Lower leg skin (tissue), 4 donors: ENCODE data around the gene CCS. TPM values are rescaled to one million over a fixed set of nuclear protein-coding genes. Genes with fewer than 3 reads are reported as not detected.
A peak's percentile ranks its signal among the peaks of the same experiment; 100 is the strongest.

ENCODE experiments used
- DNase-seq, 2 donors: peaks; one replicate each; pipeline ENCODE4 v3.0.0-alpha.2; 2019; ENCODE audit warnings: low spot score in 2 of 2
- H3K4me3 ChIP-seq: fragments of 200-600 bp; sonication (generic); 2 replicates; pipeline ENCODE4 v1.5.1; 2017; ENCODE audit warnings: mild to moderate bottlenecking, low read depth; ENCODE audit not compliant: poor library complexity, severe bottlenecking
- POLR2A ChIP-seq, 2 donors: fragments of 450-650 bp; IDR thresholded peaks; one replicate each; pipeline ENCODE4 v1.6.1; 2016 to 2017; ENCODE audit warnings: antibody characterized with exemption in 2 of 2, mild to moderate bottlenecking in 1 of 2, moderate library complexity in 1 of 2
- WGBS, 2 donors: methylation state at CpG; one replicate each; pipeline ENCODE4 v1.1.5; 2018; 5-methylcytosine and 5-hydroxymethylcytosine counted together
- intact Hi-C: fragments of 100-400 bp; cut with DNase I; formaldehyde crosslinking; loops from one replicate; pipeline ENCODE4 v1.15.0; 2023; ENCODE audit warnings: low total_unique reads
- total RNA-seq, 4 donors: library from RNA; depleted of rRNA; stranded (reverse); fragments of >200 nt; gene quantifications; one replicate each; pipeline ENCODE4 v1.1.0, GENCODE V29; 2016
- TF ChIP-seq, protein P1 (sequence below), 3 donors: fragments of 450-650 bp; IDR thresholded peaks; one replicate each; pipeline ENCODE4 v1.5.1; 2016; ENCODE audit warnings: antibody characterized with exemption in 3 of 3, mild to moderate bottlenecking in 3 of 3, moderate library complexity in 2 of 3

Gene CCS
- total RNA-seq, 4 donors from 2014 or later: 13.7 to 24.2 (median 15.2) TPM

DNA sequence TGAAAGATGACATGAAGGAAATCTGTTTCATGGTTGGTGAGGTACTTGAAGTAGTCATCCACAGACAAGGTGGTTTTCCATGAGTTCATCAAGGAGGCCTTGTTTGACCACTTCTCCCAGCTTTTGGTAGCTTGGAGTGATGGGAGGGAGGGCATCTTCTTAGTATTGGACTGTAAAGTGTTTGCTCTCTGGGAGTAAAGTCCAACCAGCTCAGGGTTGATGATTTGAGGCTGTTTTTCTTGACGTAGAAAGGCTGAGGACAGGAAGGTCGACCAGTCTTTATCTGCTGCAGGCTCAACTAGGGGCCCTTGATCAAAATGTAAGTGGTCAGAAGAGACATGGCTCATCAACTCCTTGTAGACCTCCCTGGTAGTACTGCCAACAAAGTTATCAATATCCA, 1.8 kb upstream of the CCS start:
- no peak for TF ChIP-seq POLR2A (IDR thresholded peaks at IDR 0.05)
- TF ChIP-seq, protein P1, sequence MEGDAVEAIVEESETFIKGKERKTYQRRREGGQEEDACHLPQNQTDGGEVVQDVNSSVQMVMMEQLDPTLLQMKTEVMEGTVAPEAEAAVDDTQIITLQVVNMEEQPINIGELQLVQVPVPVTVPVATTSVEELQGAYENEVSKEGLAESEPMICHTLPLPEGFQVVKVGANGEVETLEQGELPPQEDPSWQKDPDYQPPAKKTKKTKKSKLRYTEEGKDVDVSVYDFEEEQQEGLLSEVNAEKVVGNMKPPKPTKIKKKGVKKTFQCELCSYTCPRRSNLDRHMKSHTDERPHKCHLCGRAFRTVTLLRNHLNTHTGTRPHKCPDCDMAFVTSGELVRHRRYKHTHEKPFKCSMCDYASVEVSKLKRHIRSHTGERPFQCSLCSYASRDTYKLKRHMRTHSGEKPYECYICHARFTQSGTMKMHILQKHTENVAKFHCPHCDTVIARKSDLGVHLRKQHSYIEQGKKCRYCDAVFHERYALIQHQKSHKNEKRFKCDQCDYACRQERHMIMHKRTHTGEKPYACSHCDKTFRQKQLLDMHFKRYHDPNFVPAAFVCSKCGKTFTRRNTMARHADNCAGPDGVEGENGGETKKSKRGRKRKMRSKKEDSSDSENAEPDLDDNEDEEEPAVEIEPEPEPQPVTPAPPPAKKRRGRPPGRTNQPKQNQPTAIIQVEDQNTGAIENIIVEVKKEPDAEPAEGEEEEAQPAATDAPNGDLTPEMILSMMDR (IDR thresholded peaks at IDR 0.05): no peak
- intact Hi-C loops: loop anchor here (10.0 kb wide), 1 partner anchor 84 kb away; the partner anchor contains the start of gene RBM4B
- no peak overlapping the region for H3K4me3 ChIP-seq
- WGBS, 2 donors: 92 to 97% methylated on average over 2 of the region's 2 CpGs
- no peak for DNase-seq

DNA sequence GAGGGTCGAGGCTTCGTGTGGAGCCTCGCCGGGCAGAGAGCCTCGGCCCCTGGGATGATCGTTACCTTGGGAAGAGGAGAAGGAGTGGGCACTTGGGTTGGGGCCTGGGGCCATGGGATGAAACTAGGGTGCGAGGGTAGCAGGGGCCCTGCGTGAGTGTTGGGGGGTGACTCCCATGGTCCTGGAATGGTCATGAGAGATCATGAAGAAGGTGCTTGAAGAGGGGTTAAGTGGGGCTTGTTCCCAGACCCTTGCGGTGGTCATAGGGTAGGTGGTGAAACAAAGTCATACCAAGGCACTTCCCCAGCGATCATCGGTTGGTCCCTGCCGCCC, 284 bp downstream of the CCS start:
- peak overlapping the region; percentile 78 for H3K4me3 ChIP-seq
- intact Hi-C loops: loop anchor here (10.0 kb wide), 1 partner anchor 82 kb away; the partner anchor contains the start of gene RBM4B
- TF ChIP-seq, protein P1 (IDR thresholded peaks at IDR 0.05): no peak
- TF ChIP-seq POLR2A (IDR thresholded peaks at IDR 0.05): no peak
- no peak for DNase-seq
- 9 to 10% methylated on average over 12 of the region's 12 CpGs for WGBS, 2 donors

DNA sequence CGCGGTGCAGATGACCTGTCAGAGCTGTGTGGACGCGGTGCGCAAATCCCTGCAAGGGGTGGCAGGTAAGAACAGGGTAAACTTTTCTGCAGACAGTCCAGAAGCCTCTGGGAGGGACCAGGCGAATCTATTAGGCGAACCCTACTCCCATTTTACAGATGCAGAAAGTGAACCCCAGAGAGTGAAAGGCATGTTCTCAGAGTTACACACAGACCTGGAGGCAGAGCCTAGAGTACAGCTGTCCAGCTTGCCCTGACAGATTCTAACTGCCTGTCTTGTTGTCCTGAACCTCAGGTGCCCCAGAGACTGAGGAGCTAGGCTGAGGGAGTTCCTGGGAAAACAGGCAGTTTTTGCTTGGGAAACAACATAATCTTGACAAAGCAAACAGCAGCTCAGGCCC, 665 bp downstream of the CCS start:
- intact Hi-C loops: loop anchor here (10.0 kb wide), 1 partner anchor 81 kb away; the partner anchor contains the start of gene RBM4B
- WGBS, 2 donors: 62 to 67% methylated on average over 7 of the region's 7 CpGs
- no peak for DNase-seq
- TF ChIP-seq, protein P1 (IDR thresholded peaks at IDR 0.05): no peak
- TF ChIP-seq POLR2A (IDR thresholded peaks at IDR 0.05): no peak
- H3K4me3 ChIP-seq: peak overlapping the region; percentile 78

DNA sequence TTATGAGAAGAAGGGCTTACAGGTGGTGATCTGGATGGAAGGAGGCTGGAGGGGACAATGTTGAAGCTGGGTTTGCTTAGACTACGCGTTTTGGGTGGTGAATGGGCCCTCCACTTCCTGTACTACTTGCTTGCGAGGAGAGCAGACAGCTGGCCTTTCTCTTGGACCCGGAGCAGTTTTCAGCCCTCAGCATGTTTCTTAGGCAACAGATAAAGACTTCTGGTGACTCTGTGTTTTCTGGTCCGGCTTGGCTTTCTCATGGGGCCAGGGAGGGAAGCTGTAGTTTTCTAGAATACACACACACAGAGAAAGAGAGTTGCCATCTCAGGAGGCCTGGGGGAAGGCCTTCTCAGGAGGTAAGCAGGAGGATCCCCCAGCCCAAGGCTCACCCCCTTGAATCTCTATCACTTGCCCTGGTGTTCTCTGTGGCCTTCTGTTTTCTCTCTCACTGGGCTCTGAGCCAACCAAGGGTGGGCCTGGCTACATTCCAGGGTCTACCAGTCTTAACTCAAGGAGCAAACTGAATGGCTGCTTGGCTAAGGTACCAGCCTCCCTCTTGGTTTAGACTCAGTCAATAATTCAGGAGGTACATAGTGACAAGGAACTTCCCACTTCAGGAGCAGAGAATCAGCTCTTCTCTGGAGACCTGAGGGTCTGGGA, 2.4 kb downstream of the CCS start:
- intact Hi-C loops: loop anchor here (10.0 kb wide), 1 partner anchor 79 kb away; the partner anchor contains the start of gene RBM4B
- no peak for DNase-seq
- H3K4me3 ChIP-seq: no peak overlapping the region
- no peak for TF ChIP-seq POLR2A (IDR thresholded peaks at IDR 0.05)
- TF ChIP-seq, protein P1 (IDR thresholded peaks at IDR 0.05): no peak
- 68 to 78% methylated on average over 5 of the region's 5 CpGs for WGBS, 2 donors

DNA sequence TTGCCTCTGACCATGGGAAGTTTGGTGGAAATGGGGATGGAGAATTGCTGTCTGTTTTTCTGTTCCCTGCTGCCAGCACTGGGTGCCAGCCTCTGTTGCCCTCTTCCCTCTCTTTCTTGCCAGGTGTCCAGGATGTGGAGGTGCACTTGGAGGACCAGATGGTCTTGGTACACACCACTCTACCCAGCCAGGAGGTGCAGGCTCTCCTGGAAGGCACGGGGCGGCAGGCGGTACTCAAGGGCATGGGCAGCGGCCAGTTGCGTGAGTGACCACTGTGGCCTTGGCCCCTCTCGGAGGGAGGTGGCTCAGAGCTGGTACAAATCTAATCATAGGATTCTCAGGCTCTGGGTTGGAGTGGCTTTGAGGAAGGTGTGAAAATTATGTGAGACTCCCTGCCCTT, 6.0 kb downstream of the CCS start:
- intact Hi-C loops: loop anchor here (10.0 kb wide), 1 partner anchor 76 kb away; the partner anchor contains the start of gene RBM4B
- TF ChIP-seq, protein P1 (IDR thresholded peaks at IDR 0.05): no peak
- TF ChIP-seq POLR2A (IDR thresholded peaks at IDR 0.05): no peak
- DNase-seq: no peak
- 87 to 98% methylated on average over 6 of the region's 6 CpGs for WGBS, 2 donors
- no peak overlapping the region for H3K4me3 ChIP-seq

DNA sequence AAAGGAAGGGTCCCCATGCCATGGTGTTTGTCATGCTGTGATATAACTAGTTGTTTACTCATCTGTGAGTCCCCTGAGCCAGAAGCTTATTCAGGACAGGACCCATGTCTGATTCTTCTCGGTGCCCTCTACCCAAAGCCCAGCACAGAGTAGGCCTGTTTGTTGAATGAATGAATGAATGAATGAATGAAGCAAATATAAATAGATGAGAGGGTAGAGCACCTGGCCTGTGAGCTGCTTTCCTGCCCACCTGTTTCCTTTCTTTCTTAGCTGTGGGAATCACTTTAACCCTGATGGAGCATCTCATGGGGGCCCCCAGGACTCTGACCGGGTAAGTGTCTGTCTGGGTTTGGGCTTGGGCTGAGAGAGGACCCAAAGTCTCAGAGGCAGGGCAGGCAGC, 7.2 kb downstream of the CCS start:
- intact Hi-C loops: no loop called here
- no peak for DNase-seq
- no peak overlapping the region for H3K4me3 ChIP-seq
- WGBS, 2 donors: 84 to 92% methylated on average over 2 of the region's 2 CpGs
- TF ChIP-seq POLR2A (IDR thresholded peaks at IDR 0.05): no peak
- TF ChIP-seq, protein P1 (IDR thresholded peaks at IDR 0.05): no peak
